HG03432 (cell line): Measurements from ENCODE around the gene CPT1C.
"Not testable (repeated sequence)": the region's sequence is repeated elsewhere in the genome, so short reads cannot be mapped to it uniquely, and the experiment has no call there.

Experiments
- ATAC-seq: cut with Tn5 transposase; IDR thresholded peaks from one replicate; pipeline ENCODE4 v1.9.1; 2021; ENCODE audit warnings: mild to moderate bottlenecking, moderate library complexity; ENCODE audit not compliant: unreplicated experiment

Gene CPT1C

GRCh38 chr19:49700563-49700962, 9.6 kb downstream of the CPT1C start:
- no peak for ATAC-seq

- no peak for ATAC-seq
Observed at GRCh38 chr19:49701271-49701786, 10.4 kb downstream of the CPT1C start.

- no peak for ATAC-seq
Observed at GRCh38 chr19:49704888-49705642, 14.1 kb downstream of the CPT1C start.

- no peak for ATAC-seq
Observed at GRCh38 chr19:49705919-49706318, 15.0 kb downstream of the CPT1C start.

- ATAC-seq, result no peak
Observed at GRCh38 chr19:49710372-49710951, 19.5 kb downstream of the CPT1C start.

- ATAC-seq, result no peak
Observed at GRCh38 chr19:49712397-49712859, 21.5 kb downstream of the CPT1C start.

GRCh38 chr19:49713236-49713845, 22.4 kb downstream of the CPT1C start:
- ATAC-seq, result no peak

- no peak for ATAC-seq
Observed at GRCh38 chr19:49716154-49716553, 25.2 kb downstream of the CPT1C start.

- no peak for ATAC-seq
Observed at GRCh38 chr19:49718511-49718910, 27.6 kb downstream of the CPT1C start.

- ATAC-seq, result no peak
Observed at GRCh38 chr19:49718991-49719390, 28.1 kb downstream of the CPT1C start.

- ATAC-seq, result not testable (repeated sequence)
Observed at GRCh38 chr19:49719420-49719819, 28.5 kb downstream of the CPT1C start.

- no peak for ATAC-seq
Observed at GRCh38 chr19:49727217-49728030, 36.5 kb downstream of the CPT1C start.

- no peak for ATAC-seq
Observed at GRCh38 chr19:49730166-49730565, 39.2 kb downstream of the CPT1C start.

- ATAC-seq, result no peak
Observed at GRCh38 chr19:49738268-49738667, 47.4 kb downstream of the CPT1C start.

GRCh38 chr19:49739098-49739497, 48.2 kb downstream of the CPT1C start:
- ATAC-seq, result no peak

GRCh38 chr19:49739933-49740332, 49.0 kb downstream of the CPT1C start:
- ATAC-seq, result no peak

GRCh38 chr19:49741210-49741844, 50.4 kb downstream of the CPT1C start:
- no peak for ATAC-seq

GRCh38 chr19:49744946-49745381, 54.0 kb downstream of the CPT1C start:
- no peak for ATAC-seq

GRCh38 chr19:49746206-49746958, 55.5 kb downstream of the CPT1C start:
- no peak for ATAC-seq
